ENCODE data around the gene BRD4.

BRD4 gene

GRCh38 chr19:15197275-15197941 is 134.9 kb downstream of the BRD4 start:
- no peak for DNase-seq (ENCODE audit: extremely low read depth in 1 of 2, low read depth in 1 of 2)

- no peak for DNase-seq (ENCODE audit: extremely low read depth in 1 of 2, low read depth in 1 of 2)
These were observed 135.9 kb downstream of the BRD4 start for GRCh38 chr19:15196360-15197005.

GRCh38 chr19:15195371-15196334 is 136.7 kb downstream of the BRD4 start:
- DNase-seq (ENCODE audit: extremely low read depth in 1 of 2, low read depth in 1 of 2): no peak

- no peak for DNase-seq (ENCODE audit: extremely low read depth in 1 of 2, low read depth in 1 of 2)
These were observed 137.4 kb downstream of the BRD4 start for GRCh38 chr19:15194938-15195337.

GRCh38 chr19:15191982-15192381 is 140.4 kb downstream of the BRD4 start:
- no peak for DNase-seq (ENCODE audit: extremely low read depth in 1 of 2, low read depth in 1 of 2)

GRCh38 chr19:15191514-15191913 is 140.8 kb downstream of the BRD4 start:
- no peak for DNase-seq (ENCODE audit: extremely low read depth in 1 of 2, low read depth in 1 of 2)

GRCh38 chr19:15188851-15189250 is 143.5 kb downstream of the BRD4 start:
- DNase-seq (ENCODE audit: extremely low read depth in 1 of 2, low read depth in 1 of 2): no peak

- no peak for DNase-seq (ENCODE audit: extremely low read depth in 1 of 2, low read depth in 1 of 2)
These were observed 145.0 kb downstream of the BRD4 start for GRCh38 chr19:15187026-15188007.

Data from activated CD8-positive, alpha-beta memory T cell treated with anti-CD3 and anti-CD28 coated beads for 1 hour (primary cell).